ENCODE data around the gene PCNX1.

DNA sequence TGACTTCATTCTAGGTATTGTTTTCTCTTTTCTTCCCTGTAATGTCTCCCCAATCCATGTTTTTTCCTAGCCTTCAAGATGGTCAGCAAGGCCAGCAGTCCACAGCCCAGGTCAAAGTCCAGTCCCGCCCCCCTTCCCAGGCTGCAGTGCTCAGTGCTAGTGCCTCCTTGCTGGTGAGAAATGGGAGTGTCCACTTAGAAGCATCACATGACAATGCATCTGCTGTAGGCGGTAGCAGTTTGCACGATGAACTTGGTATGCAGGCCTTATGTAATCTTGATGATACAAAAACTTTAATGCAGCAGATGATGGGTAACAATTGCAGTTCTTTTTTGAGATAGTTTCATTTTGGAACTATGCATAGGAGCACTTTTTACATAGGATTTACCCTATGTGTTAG is 88.4 kb downstream of the PCNX1 start:
- TF ChIP-seq POLR2A (IDR thresholded peaks at IDR 0.05) = no peak
- TF ChIP-seq CTCF (IDR thresholded peaks at IDR 0.05 in 4 of 5, conservative IDR thresholded peaks at IDR 0.05 in 1 of 5) = no peak

Data from gastrocnemius medialis (tissue), 4 donors.